ENCODE data around the gene PTN.

Gene PTN, protein sequence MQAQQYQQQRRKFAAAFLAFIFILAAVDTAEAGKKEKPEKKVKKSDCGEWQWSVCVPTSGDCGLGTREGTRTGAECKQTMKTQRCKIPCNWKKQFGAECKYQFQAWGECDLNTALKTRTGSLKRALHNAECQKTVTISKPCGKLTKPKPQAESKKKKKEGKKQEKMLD

GRCh38 chr7:137343281-137343841 lies at the start of gene PTN:
Gene PTN (minus strand): TSS chr7:137343733. CDS start chr7:137254973, 88,760 bp downstream.
- no peak for DNase-seq

DNA sequence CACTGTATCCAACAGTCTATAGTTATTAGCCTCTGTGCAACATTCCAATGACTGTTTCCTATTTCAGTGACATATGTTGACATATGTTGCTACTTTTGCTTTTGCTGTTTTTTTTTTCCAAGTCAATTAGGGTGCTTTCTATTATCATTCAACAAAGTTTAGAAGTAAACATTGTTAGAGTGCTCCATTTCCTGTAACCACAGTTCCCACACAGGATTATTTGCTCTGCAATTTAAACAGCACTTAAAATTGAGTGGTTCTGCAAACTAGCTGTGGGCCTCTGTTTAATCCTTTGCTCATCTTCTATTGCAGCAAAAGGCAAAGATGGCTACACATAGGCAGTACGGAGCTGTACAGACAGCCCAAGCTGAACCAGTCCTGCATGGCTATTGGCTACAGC lies 46.5 kb upstream of the PTN start:
- no peak for DNase-seq

DNA sequence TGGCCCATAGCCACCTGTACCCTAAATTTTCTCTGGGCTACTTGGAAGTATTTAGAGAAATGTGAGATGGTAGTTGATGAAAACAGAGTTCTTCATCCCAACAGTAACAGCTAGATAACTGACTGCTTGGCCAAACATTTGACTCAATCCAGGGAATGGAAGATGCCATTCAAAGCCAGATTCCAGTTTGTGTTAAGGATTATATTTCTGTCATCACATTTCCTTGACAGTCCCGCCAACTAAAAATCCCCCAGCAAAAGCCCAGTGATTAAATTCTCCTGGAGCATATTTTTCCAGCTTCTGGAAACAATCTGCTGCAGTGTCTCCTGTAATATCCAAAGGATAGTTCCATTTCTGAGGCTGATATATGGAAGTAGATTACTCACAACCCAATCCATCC lies 45.4 kb upstream of the PTN start:
- DNase-seq = no peak

DNA sequence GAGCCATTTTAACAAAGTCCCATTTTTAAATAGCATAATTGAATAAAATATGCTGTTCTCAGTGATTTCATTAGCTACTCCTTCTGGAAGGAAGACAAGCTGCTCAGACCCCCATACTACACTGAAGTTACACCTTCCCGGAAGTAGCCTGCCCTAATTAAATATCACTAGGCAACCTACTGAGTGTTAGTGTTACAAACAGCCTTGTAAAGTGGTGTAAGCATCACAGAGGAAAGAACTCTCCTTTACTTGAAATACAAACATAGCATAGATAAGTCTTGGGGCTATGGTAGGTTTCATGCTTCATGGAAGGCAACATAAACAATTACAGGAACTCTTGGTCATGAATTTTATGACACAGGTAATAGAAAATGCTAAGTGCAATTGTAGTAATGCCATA lies 43.4 kb upstream of the PTN start:
- DNase-seq = no peak

- DNase-seq = no peak
Measured at GRCh38 chr7:137381045-137381444, 37.5 kb upstream of the PTN start.

DNA sequence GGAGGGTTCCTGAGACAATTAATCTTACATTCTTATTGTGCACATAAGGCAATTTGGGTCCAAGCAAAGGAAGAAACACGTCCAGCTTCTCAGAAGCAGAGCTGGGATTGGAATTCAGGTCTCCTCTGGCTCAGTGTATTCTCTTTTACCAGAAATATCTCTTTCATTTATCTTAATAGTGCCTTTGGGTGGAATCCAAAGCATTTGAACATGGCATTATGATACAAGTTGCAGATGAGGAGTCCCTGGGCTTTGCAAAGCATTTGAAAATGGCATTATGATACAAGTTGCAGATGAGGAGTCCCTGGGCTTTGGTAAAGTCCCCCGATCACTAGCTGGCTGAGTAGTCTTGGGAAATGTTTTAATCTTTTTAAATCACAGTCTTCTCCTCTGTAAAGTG lies 30.0 kb upstream of the PTN start:
- DNase-seq = no peak

- no peak for DNase-seq
Measured at GRCh38 chr7:137371616-137372015, 28.1 kb upstream of the PTN start.

DNA sequence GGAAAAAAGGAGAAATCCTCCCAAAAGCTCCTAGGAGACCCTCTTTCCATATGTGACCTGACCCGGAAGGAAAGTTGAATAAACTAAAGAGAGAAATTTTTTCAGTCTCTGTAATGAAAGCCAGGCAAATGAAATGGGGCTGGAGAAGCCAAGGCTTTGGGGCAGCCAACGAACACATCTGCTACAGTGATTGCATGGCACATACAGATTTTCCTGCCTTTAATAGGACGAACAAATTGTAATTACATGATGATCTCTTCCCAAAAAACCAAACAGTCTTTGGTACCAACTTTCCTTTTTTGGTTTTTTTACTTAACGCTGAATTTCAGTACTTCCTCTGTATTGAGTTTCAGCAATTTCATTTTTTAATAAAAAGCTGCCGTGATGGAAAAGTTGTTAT lies 23.5 kb upstream of the PTN start:
- no peak for DNase-seq

- no peak for DNase-seq
Measured at GRCh38 chr7:137363683-137364082, 20.1 kb upstream of the PTN start.

GRCh38 chr7:137360087-137360679 lies 16.6 kb upstream of the PTN start:
- DNase-seq = no peak

GRCh38 chr7:137354961-137355360 lies 11.4 kb upstream of the PTN start:
- no peak for DNase-seq

DNA sequence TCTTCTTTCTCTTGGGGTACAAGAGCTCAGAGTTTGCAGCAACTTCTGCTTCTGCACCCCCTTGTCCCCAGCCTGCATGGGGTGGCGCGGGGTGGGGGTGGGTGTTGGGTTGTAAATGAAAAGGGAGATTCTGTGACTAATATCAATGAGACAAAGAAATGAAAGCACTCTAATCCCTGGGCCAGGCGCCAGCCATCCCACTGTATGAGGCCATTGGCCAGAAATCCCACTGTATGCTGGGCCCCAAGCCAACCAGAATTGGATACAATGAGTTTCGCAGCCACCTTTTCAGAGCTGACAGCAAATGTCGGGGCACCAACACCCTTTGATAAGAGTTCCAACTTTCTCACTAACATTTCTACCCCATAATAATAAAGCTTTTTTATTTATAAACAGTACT lies 10.9 kb upstream of the PTN start:
- DNase-seq = no peak

DNA sequence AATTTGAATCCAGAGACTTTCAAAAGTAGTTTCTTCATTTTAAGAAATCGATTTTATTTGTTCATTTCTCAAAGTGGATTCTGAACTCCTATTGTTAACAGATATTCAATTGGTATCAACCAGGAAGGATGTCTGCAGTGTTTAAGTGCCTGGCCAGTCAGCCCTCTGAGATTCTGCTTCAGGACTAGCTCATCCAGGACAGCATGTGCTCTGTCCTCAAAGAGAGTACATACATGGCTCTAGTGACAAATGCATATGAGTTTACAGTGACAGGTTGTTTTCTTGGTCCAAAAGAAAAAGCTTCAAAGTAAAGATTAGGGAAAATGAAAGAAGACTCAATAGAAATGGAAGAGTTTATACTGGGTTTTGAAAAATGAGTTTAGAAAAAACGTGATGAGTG lies 8.4 kb upstream of the PTN start:
- no peak for DNase-seq

DNA sequence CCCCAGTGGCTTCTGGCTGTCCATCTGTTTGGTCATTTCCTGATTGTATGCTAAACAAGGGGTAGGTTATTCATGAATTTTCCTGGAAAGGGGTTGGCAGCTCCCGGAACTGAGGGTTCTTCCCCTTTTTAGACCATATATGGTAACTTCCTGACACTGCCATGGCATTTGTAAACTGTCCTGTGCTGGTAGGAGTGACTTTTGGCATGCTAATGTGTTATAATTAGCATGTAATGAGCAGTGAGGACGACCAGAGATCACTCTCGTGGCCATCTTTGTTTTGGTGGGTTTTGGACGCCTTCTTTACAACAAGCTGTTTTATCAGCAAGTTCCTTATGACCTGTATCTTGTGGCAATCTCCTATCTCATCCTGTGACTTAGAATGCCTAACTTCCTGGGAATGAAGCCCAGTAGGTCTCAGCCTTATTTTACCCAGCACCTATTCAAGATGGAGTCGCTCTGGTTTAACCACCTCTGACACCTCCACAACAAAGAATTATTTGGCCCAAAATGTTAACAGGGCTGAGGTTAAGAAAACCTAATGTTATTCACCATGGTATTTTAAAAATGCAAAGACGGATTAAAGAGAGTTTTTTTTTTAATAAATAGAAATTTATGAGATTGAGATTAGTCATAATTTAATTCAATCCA lies 2.4 kb upstream of the PTN start:
- DNase-seq = no peak

DNA sequence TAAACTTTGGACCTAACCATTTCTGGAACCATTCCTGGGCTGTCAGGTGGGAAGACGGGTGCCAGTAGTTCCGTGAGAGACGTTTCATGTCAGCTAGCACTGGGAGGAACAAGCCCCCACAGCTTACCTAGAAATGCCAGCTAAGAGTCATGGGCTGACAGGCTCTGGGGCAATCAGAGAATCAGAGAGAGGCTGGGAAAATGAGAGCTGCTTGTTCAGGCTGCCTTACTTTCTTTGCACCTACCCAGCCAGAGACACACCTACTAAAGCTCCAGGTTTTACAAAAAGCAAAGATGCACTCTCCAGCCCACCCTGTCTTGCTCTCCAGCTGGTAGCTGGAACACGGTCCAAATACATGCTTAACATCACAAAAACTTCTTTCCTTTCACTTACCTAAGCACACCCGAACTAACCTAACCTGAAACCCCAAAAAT lies 688 bp downstream of the PTN start:
- DNase-seq = no peak

GRCh38 chr7:137342265-137342664 lies 1.3 kb downstream of the PTN start:
- no peak for DNase-seq

DNA sequence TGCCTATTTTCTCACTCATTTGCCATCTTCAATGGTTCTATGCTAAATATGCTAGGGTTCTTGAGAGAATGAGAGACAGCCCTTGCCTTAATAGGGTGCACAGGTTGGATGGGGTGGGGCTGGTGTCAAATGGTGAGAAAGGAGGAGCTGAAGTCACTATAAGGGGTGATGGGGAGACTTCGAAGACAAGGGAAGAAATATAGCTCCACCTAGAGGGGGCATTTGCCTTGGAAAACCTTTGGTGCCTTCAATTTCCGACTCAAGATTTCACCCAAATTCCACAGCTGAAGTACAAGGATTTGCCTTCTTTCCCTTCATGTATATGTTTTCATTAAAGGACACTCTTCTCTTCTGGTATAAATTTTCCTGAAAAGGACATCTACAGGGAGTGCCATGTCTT lies 5.6 kb downstream of the PTN start:
- no peak for DNase-seq

DNA sequence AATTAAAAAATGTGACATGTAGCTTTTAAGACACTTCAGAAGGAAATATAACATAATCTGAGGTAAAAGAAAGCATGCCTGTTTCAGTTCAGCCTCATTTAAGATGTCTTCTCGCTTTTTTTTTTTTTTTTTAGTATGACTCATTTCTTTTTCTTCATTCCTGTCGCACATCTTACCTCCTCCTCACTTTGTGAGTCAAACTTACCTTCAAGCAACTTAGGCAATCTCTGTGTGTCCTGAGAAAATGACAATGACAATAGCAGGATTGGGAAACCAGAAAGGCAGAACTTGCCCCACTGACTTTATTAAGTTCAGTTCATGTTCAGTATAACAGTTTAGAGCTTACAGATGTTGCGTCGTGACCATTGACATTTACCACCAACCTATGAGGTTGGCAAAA lies 7.7 kb downstream of the PTN start:
- DNase-seq = no peak

DNA sequence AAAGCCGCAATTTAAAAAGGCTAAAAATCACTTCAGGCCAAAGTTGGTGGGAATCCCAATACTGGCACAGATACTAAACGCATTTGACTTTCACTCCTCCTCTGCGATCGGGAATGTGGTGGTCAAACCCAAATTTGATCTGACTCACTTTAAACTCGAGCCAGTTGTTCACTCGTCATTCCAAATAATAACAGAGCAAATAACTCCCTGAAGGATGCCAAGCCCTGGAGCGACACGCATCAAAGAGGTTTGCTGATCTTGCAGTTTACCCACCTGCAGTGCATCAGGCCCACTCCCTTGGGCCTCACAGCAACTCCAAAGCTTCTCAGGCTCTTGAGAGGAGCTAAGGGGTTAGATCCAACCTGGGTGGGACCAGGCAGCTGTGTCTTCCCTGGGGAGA lies 12.2 kb downstream of the PTN start:
- DNase-seq = no peak

DNA sequence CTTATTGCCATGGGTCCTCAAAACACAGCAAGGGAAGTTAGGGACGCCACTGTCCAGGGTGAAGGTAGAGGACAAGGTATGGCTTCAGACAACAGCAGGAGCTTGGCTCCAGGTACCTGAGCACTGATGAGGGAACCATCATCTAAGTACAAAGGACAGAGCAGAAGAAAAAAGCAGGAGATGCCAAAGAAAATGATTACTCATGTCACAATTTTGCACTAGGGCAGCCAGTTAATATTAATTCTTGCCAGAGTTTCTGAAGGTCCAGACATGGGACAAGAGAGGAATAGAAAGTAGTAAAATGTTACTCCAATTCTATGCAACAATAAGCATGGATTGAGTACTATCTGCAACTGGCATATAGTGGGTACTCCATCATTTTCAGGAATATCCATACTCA lies 14.1 kb downstream of the PTN start:
- DNase-seq = no peak

DNA sequence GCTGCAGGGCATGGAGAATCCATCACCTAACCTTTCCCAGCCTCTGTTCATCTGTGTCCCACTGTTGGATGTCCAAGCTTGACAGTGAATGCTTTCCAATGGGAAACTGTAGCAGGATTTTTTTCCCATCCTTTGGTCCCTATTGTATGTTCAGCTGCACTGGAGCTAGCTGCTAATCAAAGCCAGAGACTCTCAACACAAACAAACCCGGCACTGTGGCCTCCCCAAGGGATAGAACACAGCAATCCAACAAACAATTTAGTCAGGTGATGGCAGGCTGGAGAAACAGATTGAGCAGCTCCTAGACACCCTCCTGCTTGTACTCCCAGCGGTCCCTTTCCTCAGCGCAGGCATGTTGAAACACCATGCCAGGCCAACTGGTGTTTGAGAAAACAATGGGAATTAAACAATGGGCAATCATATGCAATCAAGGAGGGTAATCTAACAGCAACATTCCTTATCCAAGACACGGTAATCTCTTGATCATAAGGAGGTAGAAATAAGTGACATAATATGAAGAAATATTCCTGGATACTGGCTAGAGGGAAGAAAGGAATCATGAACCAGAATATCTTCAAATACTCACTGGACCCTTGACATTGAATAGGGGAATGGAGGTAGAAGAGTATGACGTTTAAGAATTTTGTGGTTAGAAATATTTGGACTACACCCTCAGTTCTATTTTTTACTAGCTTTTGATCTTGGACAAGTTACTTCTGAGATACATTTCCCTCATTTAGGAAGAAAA lies 15.0 kb downstream of the PTN start:
- DNase-seq = no peak

DNA sequence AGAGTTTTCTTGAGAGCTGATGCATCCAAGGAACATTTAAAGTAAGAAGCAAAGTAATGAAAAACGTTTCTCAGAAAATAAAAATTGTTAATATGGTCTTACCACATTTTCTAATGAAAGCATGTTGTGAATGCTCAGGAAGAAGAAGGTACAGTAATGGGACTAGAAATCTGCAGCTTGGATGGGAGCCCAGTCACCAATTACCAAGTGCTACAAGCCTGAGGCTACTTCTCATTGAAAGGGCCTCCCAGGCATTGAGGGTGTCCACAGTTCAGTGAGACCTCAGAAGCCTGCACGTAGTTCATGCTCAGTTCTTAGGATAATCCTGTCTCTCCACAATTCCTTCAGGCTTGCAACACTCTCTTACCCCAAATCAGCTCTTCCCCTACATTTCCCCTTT lies 17.6 kb downstream of the PTN start:
- no peak for DNase-seq

- no peak for DNase-seq
Measured at GRCh38 chr7:137324796-137325696, 18.5 kb downstream of the PTN start.
